Measurements from ENCODE around the gene HECTD4. TPM values are rescaled to one million over a fixed set of nuclear protein-coding genes. Genes with fewer than 3 reads are reported as not detected.
"Not testable (repeated sequence)": the region's sequence is repeated elsewhere in the genome, so short reads cannot be mapped to it uniquely, and the experiment has no call there.

HECTD4 gene
- total RNA-seq, 4 donors from 2014 or later = 53.7 to 168 (median 62.9) TPM

GRCh38 chr12:112160611-112161010, 221.6 kb downstream of the HECTD4 start:
- Histone ChIP-seq H3K27me3 (no peaks in the 10 kb centered on the region), H3K27ac (no peak overlapping the region), H3K36me3 (peaks cover 74% of the 10 kb centered on the region), H3K4me1 (no peaks in the 10 kb centered on the region), H3K9me3 (peaks cover 11% of the 10 kb centered on the region), H3K4me3 (no peak overlapping the region)
- WGBS = 94% methylated on average over 6 of the region's 6 CpGs
- TF ChIP-seq POLR2A (IDR thresholded peaks at IDR 0.05) = no peak
- TF ChIP-seq EP300 (IDR thresholded peaks at IDR 0.05) = no peak
- TF ChIP-seq POLR2AphosphoS5 (IDR thresholded peaks at IDR 0.05) = no peak
- TF ChIP-seq CTCF (IDR thresholded peaks at IDR 0.05) = no peak
- DNase-seq (ENCODE audit: low spot score in 2 of 2) = no peak

GRCh38 chr12:112159146-112159541, 223.1 kb downstream of the HECTD4 start:
- Histone ChIP-seq H3K27me3 (no peaks in the 10 kb centered on the region), H3K4me1 (no peaks in the 10 kb centered on the region), H3K27ac (no peak overlapping the region), H3K4me3 (no peak overlapping the region), H3K36me3 (peaks cover 77% of the 10 kb centered on the region), H3K9me3 (peaks cover 11% of the 10 kb centered on the region)
- TF ChIP-seq POLR2A (IDR thresholded peaks at IDR 0.05) (no peak), POLR2AphosphoS5 (IDR thresholded peaks at IDR 0.05) (no peak), EP300 (IDR thresholded peaks at IDR 0.05) (no peak), CTCF (IDR thresholded peaks at IDR 0.05) (no peak)
- WGBS = 100% methylated on average over 1 of the region's 6 CpGs
- no peak for DNase-seq (ENCODE audit: low spot score in 2 of 2)

DNA sequence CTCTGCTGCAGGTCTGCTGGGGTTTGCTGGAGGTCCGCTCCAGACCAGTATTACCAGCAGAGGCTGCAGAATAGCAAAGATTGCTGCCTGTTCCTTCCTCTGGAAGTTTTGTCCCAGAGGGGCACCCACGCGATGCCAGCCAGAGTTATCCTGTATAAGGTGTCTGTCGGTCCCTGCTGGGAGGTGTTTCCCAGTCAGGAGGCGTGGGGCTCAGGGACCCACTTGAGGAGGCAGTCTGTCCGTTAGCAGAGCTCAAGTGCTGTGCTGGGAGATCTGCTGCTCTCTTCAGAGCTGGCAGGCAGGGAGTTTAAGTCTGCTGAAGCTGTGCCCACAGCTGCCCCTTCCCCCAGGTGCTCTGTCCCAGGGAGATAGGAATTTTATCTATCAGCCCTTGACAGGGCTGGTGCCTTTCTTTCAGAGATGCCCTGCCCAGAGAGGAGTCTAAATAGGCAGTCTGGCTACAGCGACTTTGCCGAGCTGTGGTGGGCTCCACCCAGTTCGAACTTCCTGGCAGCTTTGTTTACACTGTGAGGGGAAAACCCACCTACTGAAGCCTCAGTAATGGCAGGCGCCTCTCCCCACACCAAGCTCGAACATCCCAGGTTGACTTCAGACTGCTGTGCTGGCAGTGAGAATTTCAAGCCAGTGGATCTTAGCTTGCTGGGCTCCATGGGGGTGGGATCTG, 223.6 kb downstream of the HECTD4 start:
- H3K4me1 ChIP-seq; H3K27me3 ChIP-seq; DNase-seq (ENCODE audit: low spot score in 2 of 2); H3K4me3 ChIP-seq; H3K27ac ChIP-seq: not testable (repeated sequence)
- peaks cover 77% of the 10 kb centered on the region for H3K36me3 ChIP-seq
- WGBS = 100% methylated on average over 2 of the region's 11 CpGs
- peaks cover 11% of the 10 kb centered on the region for H3K9me3 ChIP-seq

DNA sequence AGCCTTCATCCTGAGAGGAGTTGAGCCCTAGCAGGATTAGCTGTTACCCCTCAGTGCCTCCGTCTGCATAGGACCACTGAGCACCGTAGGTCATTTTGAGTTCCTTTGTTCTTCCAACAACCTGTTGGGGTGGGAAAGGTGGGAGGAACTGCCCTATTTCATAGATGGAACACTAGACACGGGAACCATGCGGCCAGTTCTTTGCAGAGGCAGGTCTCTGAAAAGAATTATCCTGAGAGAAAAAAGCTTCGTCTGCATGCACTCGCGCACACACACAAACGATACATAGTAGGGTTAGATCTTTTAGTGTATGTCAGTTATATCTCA, 228.4 kb downstream of the HECTD4 start:
- Histone ChIP-seq H3K4me3 (no peak overlapping the region), H3K36me3 (peaks cover 76% of the 10 kb centered on the region), H3K27me3 (no peaks in the 10 kb centered on the region), H3K9me3 (peaks cover 11% of the 10 kb centered on the region), H3K27ac (no peak overlapping the region), H3K4me1 (no peaks in the 10 kb centered on the region)
- no peak for DNase-seq (ENCODE audit: low spot score in 2 of 2)
- TF ChIP-seq POLR2AphosphoS5 (IDR thresholded peaks at IDR 0.05) (no peak), EP300 (IDR thresholded peaks at IDR 0.05) (no peak), CTCF (IDR thresholded peaks at IDR 0.05) (no peak), POLR2A (IDR thresholded peaks at IDR 0.05) (no peak)
- WGBS = 91% methylated on average over 8 of the region's 8 CpGs

- Histone ChIP-seq H3K4me3 (no peak overlapping the region), H3K4me1 (no peaks in the 10 kb centered on the region), H3K27me3 (no peaks in the 10 kb centered on the region), H3K36me3 (peaks cover 76% of the 10 kb centered on the region), H3K27ac (no peak overlapping the region), H3K9me3 (peaks cover 7% of the 10 kb centered on the region)
- no peak for DNase-seq (ENCODE audit: low spot score in 2 of 2)
- TF ChIP-seq POLR2A (IDR thresholded peaks at IDR 0.05) = no peak
- no peak for TF ChIP-seq CTCF (IDR thresholded peaks at IDR 0.05)
- no peak for TF ChIP-seq EP300 (IDR thresholded peaks at IDR 0.05)
- TF ChIP-seq POLR2AphosphoS5 (IDR thresholded peaks at IDR 0.05) = no peak
- 83% methylated on average over 8 of the region's 11 CpGs for WGBS
Measured at GRCh38 chr12:112153181-112153892, 228.9 kb downstream of the HECTD4 start.

Data from suprapubic skin (tissue), 4 donors.